22Rv1 (cell line): ENCODE results near the gene DNAJC7.

Experiments used
- CTCF ChIP-seq: fragments of 450-650 bp; IDR thresholded peaks from 2 replicates; pipeline ENCODE4 v1.5.1; 2017; ENCODE audit warnings: mild to moderate bottlenecking
- ZFX ChIP-seq: fragments of 450-650 bp; IDR thresholded peaks from 2 replicates; pipeline ENCODE4 v1.6.1; 2017; ENCODE audit warnings: antibody characterized with exemption, borderline replicate concordance

- TF ChIP-seq CTCF, result no peak
- no peak for TF ChIP-seq ZFX
These were observed 35.2 kb upstream of the DNAJC7 start for GRCh38 chr17:42052346-42052877.
